Stimulated activated CD4-positive, alpha-beta T cell treated with anti-CD3 and anti-CD28 coated beads, Interleukin-12 subunit alpha, Interleukin-12 subunit beta, amount 100 ng/mL, for 24 hours (primary cell): ENCODE results near the gene TRMT44.
"Not testable (repeated sequence)": the region's sequence is repeated elsewhere in the genome, so short reads cannot be mapped to it uniquely, and the experiment has no call there.

Experiments
- DNase-seq, 2 experiments: peaks; one replicate each; pipeline ENCODE4 v3.0.0-alpha.2; 2020; ENCODE audit warnings: low read depth in 2 of 2

TRMT44 gene

GRCh38 chr4:8469550-8469949 lies 29.0 kb downstream of the TRMT44 start:
- DNase-seq = no peak

GRCh38 chr4:8470451-8471024 lies 30.0 kb downstream of the TRMT44 start:
- no peak for DNase-seq

- DNase-seq = no peak
Observed at GRCh38 chr4:8471211-8471875, 30.8 kb downstream of the TRMT44 start.

- DNase-seq = no peak
Observed at GRCh38 chr4:8472158-8472688, 31.6 kb downstream of the TRMT44 start.

GRCh38 chr4:8472689-8473197 lies 32.2 kb downstream of the TRMT44 start:
- no peak for DNase-seq

- DNase-seq = no peak
Observed at GRCh38 chr4:8473198-8473919, 32.8 kb downstream of the TRMT44 start.

GRCh38 chr4:8473920-8474590 lies 33.5 kb downstream of the TRMT44 start:
- DNase-seq = no peak

GRCh38 chr4:8474856-8475255 lies 34.3 kb downstream of the TRMT44 start:
- no peak for DNase-seq

GRCh38 chr4:8475751-8476575 lies 35.4 kb downstream of the TRMT44 start:
- DNase-seq = no peak

- no peak for DNase-seq
Observed at GRCh38 chr4:8477095-8477635, 36.6 kb downstream of the TRMT44 start.

GRCh38 chr4:8477676-8478075 lies 37.1 kb downstream of the TRMT44 start:
- DNase-seq = no peak

- no peak for DNase-seq
Observed at GRCh38 chr4:8478371-8478770, 37.8 kb downstream of the TRMT44 start.

- no peak for DNase-seq
Observed at GRCh38 chr4:8478801-8479744, 38.5 kb downstream of the TRMT44 start.

- no peak for DNase-seq
Observed at GRCh38 chr4:8480221-8480620, 39.6 kb downstream of the TRMT44 start.

GRCh38 chr4:8486643-8487042 lies 46.1 kb downstream of the TRMT44 start:
- DNase-seq = not testable (repeated sequence)

- DNase-seq = no peak
Observed at GRCh38 chr4:8488791-8489369, 48.3 kb downstream of the TRMT44 start.

- not testable (repeated sequence) for DNase-seq
Observed at GRCh38 chr4:8491478-8491877, 50.9 kb downstream of the TRMT44 start.

- no peak for DNase-seq
Observed at GRCh38 chr4:8492174-8492573, 51.6 kb downstream of the TRMT44 start.

- no peak for DNase-seq
Observed at GRCh38 chr4:8493484-8493883, 52.9 kb downstream of the TRMT44 start.
